CD14-positive monocyte (primary cell): ENCODE results near the gene CSNK1G2. TPM values are rescaled to one million over a fixed set of nuclear protein-coding genes. Genes with fewer than 3 reads are reported as not detected.

Source experiments
- DNase-seq, 3 donors: peaks; one replicate each; pipeline ENCODE4 v3.0.0-alpha.2; 2011 to 2022
- H2AFZ ChIP-seq: 2 replicates; pipeline ENCODE4 v1.6.0; 2012; ENCODE audit warnings: mild to moderate bottlenecking, low read depth, low read length, inconsistent platforms; ENCODE audit not compliant: insufficient read depth, poor library complexity, severe bottlenecking
- H3K27ac ChIP-seq, 2 donors: 1 replicate in 1 of 2; 2 replicates in 1 of 2; pipeline ENCODE4 v1.5.1; 2012 to 2013; ENCODE audit warnings: low read length in 2 of 2, control low read depth in 1 of 2, inconsistent platforms in 1 of 2, low read depth in 1 of 2, mild to moderate bottlenecking in 1 of 2
- H3K27me3 ChIP-seq, 2 donors: one replicate each; pipeline versions ENCODE4 v1.6.0 to v1.6.1; 2011 to 2013; ENCODE audit warnings: low read length in 2 of 2; ENCODE audit not compliant: control insufficient read depth in 2 of 2, insufficient read depth in 2 of 2
- H3K36me3 ChIP-seq, 2 donors: replicated peaks in 1 of 2; 1 replicate in 1 of 2; 2 replicates in 1 of 2; pipeline versions ENCODE4 v1.5.1 to v1.6.1; 2012 to 2013; ENCODE audit warnings: low read length in 2 of 2, control low read depth in 1 of 2, inconsistent platforms in 1 of 2, mild to moderate bottlenecking in 1 of 2; ENCODE audit not compliant: insufficient read depth in 2 of 2, control insufficient read depth in 1 of 2
- H3K4me1 ChIP-seq, 2 donors: 1 replicate in 1 of 2; 2 replicates in 1 of 2; pipeline versions ENCODE4 v1.5.1 to v1.6.1; 2012 to 2013; ENCODE audit warnings: low read length in 2 of 2, control low read depth in 1 of 2, inconsistent platforms in 1 of 2, mild to moderate bottlenecking in 1 of 2, moderate library complexity in 1 of 2; ENCODE audit not compliant: insufficient read depth in 2 of 2, control insufficient read depth in 1 of 2
- H3K4me2 ChIP-seq: replicated peaks from 2 replicates; pipeline ENCODE3; 2012; ENCODE audit warnings: low read length, moderate library complexity, mild to moderate bottlenecking; ENCODE audit not compliant: poor library complexity, severe bottlenecking; ENCODE audit errors: extremely low read depth
- H3K4me3 ChIP-seq, 3 experiments: fragments of 200-600 bp in 1 of 3; sonication (generic) in 1 of 3; replicated peaks in 1 of 3; 1 replicate in 2 of 3; 2 replicates in 1 of 3; pipeline ENCODE4 v1.5.1; 2011 to 2013; ENCODE audit warnings: low read length in 3 of 3, mild to moderate bottlenecking in 3 of 3, control low read depth in 2 of 3, low read depth in 2 of 3, inconsistent platforms in 1 of 3, moderate library complexity in 1 of 3
- H3K79me2 ChIP-seq: 2 replicates; pipeline ENCODE4 v1.6.0; 2012; ENCODE audit warnings: mild to moderate bottlenecking, control low read depth, inconsistent platforms, low read length, moderate library complexity; ENCODE audit not compliant: insufficient read depth
- H3K9ac ChIP-seq: 2 replicates; pipeline ENCODE4 v1.6.0; 2017; ENCODE audit warnings: low read length, mild to moderate bottlenecking; ENCODE audit not compliant: insufficient read depth, poor library complexity, severe bottlenecking
- H3K9me3 ChIP-seq, 2 donors: replicated peaks in 1 of 2; 1 replicate in 1 of 2; 2 replicates in 1 of 2; pipeline versions ENCODE4 v1.5.1 to v1.6.1; 2012 to 2013; ENCODE audit warnings: low read length in 2 of 2, control low read depth in 1 of 2; ENCODE audit not compliant: control insufficient read depth in 1 of 2, insufficient read depth in 1 of 2
- H4K20me1 ChIP-seq: 2 replicates; pipeline ENCODE4 v1.6.0; 2012; ENCODE audit warnings: mild to moderate bottlenecking, low read length, control low read depth, moderate library complexity; ENCODE audit not compliant: insufficient read depth
- H3K27ac Mint-ChIP-seq, 7 donors: one replicate each; pipeline ENCODE4 v1.8.0; 2020; ENCODE audit warnings: mild to moderate bottlenecking in 7 of 7, mixed read lengths in 7 of 7, moderate library complexity in 6 of 7, inconsistent platforms in 2 of 7
- H3K27me3 Mint-ChIP-seq, 3 donors: one replicate each; pipeline ENCODE4 v1.8.0; 2021 to 2022; ENCODE audit warnings: low read depth in 3 of 3, mild to moderate bottlenecking in 3 of 3, mixed read lengths in 3 of 3, moderate library complexity in 3 of 3, inconsistent platforms in 1 of 3
- H3K36me3 Mint-ChIP-seq, 2 donors: one replicate each; pipeline ENCODE4 v1.8.0; 2020; ENCODE audit warnings: mixed read lengths in 2 of 2, inconsistent platforms in 1 of 2, mild to moderate bottlenecking in 1 of 2
- H3K4me1 Mint-ChIP-seq: one replicate; pipeline ENCODE4 v1.8.0; 2020; ENCODE audit warnings: mild to moderate bottlenecking, mixed read lengths
- H3K4me3 Mint-ChIP-seq, 2 donors: one replicate each; pipeline ENCODE4 v1.8.0; 2020; ENCODE audit warnings: mild to moderate bottlenecking in 2 of 2, mixed read lengths in 2 of 2, moderate library complexity in 1 of 2
- H3K9me3 Mint-ChIP-seq, 7 donors: one replicate each; pipeline ENCODE4 v1.8.0; 2020 to 2022; ENCODE audit warnings: mixed read lengths in 7 of 7, mild to moderate bottlenecking in 6 of 7, moderate library complexity in 6 of 7, inconsistent platforms in 2 of 7
- CTCF ChIP-seq: fragments of 200-600 bp; IDR thresholded peaks from one replicate; pipeline ENCODE4 v1.8.0; 2022; ENCODE audit warnings: antibody characterized with exemption, mild to moderate bottlenecking
- WGBS: methylation state at CpG from one replicate; pipeline ENCODE4 v1.1.5; 2013; ENCODE audit warnings: missing lambda C conversion rate; ENCODE audit not compliant: insufficient coverage; 5-methylcytosine and 5-hydroxymethylcytosine counted together
- intact Hi-C, 2 donors: fragments of 100-400 bp; cut with micrococcal nuclease; formaldehyde crosslinking; loops; one replicate each; pipeline versions ENCODE4 v1.15.0 to v1.15.1; 2023
- polyA plus RNA-seq, 3 donors: library from polyadenylated mRNA; depleted of rRNA in 1 of 3; unstranded in 2 of 3; stranded (reverse) in 1 of 3; fragments of 300-500 nt in 2 of 3; fragments of >200 nt in 1 of 3; fragmentation: Illumina TruSeq in 2 of 3; gene quantifications; 1 replicate in 2 of 3; 2 replicates in 1 of 3; pipeline ENCODE4 v1.2.3, GENCODE V29; 2012 to 2021

The CSNK1G2 gene
- polyA plus RNA-seq, 3 donors, result 10.8 to 215 (median 20.3) TPM

- Mint-ChIP-seq H3K27ac (peak overlapping the region in 2 of 7 donors; percentile 35 to 53), H3K27me3 (no peaks in the 10 kb centered on the region), H3K36me3 (peaks cover 7 to 38% of the 10 kb centered on the region in 2 donors), H3K9me3 (no peaks in the 10 kb centered on the region), H3K4me3 (no peak overlapping the region), H3K4me1 (no peaks in the 10 kb centered on the region)
- Histone ChIP-seq H3K27me3 (no peaks in the 10 kb centered on the region), H3K79me2 (peaks cover 81% of the 10 kb centered on the region), H3K9me3 (no peaks in the 10 kb centered on the region), H3K4me2 (no peak overlapping the region), H4K20me1 (peaks cover 97% of the 10 kb centered on the region), H3K9ac (no peak overlapping the region), H3K4me3 (no peak overlapping the region), H3K27ac (no peak overlapping the region), H3K36me3 (peaks cover 15 to 41% of the 10 kb centered on the region in 2 donors), H2AFZ (no peak overlapping the region), H3K4me1 (no peaks in the 10 kb centered on the region)
- WGBS, result 97% methylated on average over 25 of the region's 32 CpGs
- no peak for DNase-seq
- intact Hi-C loops, result loop anchor here in 1 of 2 donors (5.0 kb wide), 1 partner anchor 33 kb away; no protein-coding TSS in a partner anchor
- TF ChIP-seq CTCF, result no peak
These were observed 19.1 kb downstream of the CSNK1G2 start for GRCh38 chr19:1959928-1960589.

GRCh38 chr19:1961000-1961883 lies 20.3 kb downstream of the CSNK1G2 start:
- intact Hi-C loops, result loop anchor here in 1 of 2 donors (5.0 kb wide), 1 partner anchor 34 kb away; no protein-coding TSS in a partner anchor
- Histone ChIP-seq H3K4me2 (no peak overlapping the region), H3K27me3 (no peaks in the 10 kb centered on the region), H3K27ac (no peak overlapping the region), H2AFZ (no peak overlapping the region), H3K36me3 (peaks cover 15 to 40% of the 10 kb centered on the region in 2 donors), H3K4me1 (no peaks in the 10 kb centered on the region), H3K79me2 (peaks cover 76% of the 10 kb centered on the region), H3K9me3 (no peaks in the 10 kb centered on the region), H3K4me3 (no peak overlapping the region), H4K20me1 (peaks cover 97% of the 10 kb centered on the region), H3K9ac (no peak overlapping the region)
- Mint-ChIP-seq H3K27ac (peak overlapping the region in 4 of 7 donors; percentile 15 to 54 (median 28)), H3K27me3 (peaks cover 0 to 1% (median 0%) of the 10 kb centered on the region in 3 donors), H3K4me3 (no peak overlapping the region), H3K36me3 (peaks cover 12 to 36% of the 10 kb centered on the region in 2 donors), H3K4me1 (peaks cover 3% of the 10 kb centered on the region), H3K9me3 (no peaks in the 10 kb centered on the region)
- WGBS, result 95% methylated on average over 31 of the region's 42 CpGs
- no peak for TF ChIP-seq CTCF
- DNase-seq, result no peak
